Right ventricle myocardium superior (tissue), 1 donor: ENCODE data around the gene SNAPC5. TPM values are rescaled to one million over a fixed set of nuclear protein-coding genes. Genes with fewer than 3 reads are reported as not detected.
"Not testable (repeated sequence)": the region's sequence is repeated elsewhere in the genome, so short reads cannot be mapped to it uniquely, and the experiment has no call there.

ENCODE experiments used
- ATAC-seq: fragments of 200-7000 bp; cut with Tn5 transposase; one replicate; pipeline ENCODE4 v1.9.1; 2020; ENCODE audit warnings: mild to moderate bottlenecking; ENCODE audit not compliant: poor library complexity
- DNase-seq: peaks from one replicate; pipeline ENCODE4 v3.0.0-alpha.2; 2020
- intact Hi-C: fragments of 100-400 bp; cut with DNase I; formaldehyde crosslinking; loops from one replicate; pipeline ENCODE4 v1.11.2; 2022
- long read RNA-seq: library from polyadenylated mRNA; unstranded; transcript quantifications from one replicate; pipeline ENCODE4 v2.0.0, GENCODE V29; 2021
- total RNA-seq: library from RNA; stranded (reverse); fragmentation: NEBNext Ultra II Directional; extraction: Animal tissue kit (Norgen Biotek cat#: 25700); gene quantifications from one replicate; pipeline ENCODE4 v1.2.1, GENCODE V29; 2021
- donor health status: DM: no; HTN: yes; CAD: no; lungs with severe emphysema.

The SNAPC5 gene
- 39.6 TPM for total RNA-seq
- long read RNA-seq, transcript SNAPC5-202 (3 exons, 1,002 nt) = major isoform, 40 of 50 reads
- long read RNA-seq, transcript SNAPC5-206 (3 exons, 1,069 nt) = minor isoform, 5 of 50 reads
- long read RNA-seq, partial matches to known transcripts = 1 of 50 reads
- long read RNA-seq, other reads (novel, unspliced or antisense) = 0 of 50 reads

DNA sequence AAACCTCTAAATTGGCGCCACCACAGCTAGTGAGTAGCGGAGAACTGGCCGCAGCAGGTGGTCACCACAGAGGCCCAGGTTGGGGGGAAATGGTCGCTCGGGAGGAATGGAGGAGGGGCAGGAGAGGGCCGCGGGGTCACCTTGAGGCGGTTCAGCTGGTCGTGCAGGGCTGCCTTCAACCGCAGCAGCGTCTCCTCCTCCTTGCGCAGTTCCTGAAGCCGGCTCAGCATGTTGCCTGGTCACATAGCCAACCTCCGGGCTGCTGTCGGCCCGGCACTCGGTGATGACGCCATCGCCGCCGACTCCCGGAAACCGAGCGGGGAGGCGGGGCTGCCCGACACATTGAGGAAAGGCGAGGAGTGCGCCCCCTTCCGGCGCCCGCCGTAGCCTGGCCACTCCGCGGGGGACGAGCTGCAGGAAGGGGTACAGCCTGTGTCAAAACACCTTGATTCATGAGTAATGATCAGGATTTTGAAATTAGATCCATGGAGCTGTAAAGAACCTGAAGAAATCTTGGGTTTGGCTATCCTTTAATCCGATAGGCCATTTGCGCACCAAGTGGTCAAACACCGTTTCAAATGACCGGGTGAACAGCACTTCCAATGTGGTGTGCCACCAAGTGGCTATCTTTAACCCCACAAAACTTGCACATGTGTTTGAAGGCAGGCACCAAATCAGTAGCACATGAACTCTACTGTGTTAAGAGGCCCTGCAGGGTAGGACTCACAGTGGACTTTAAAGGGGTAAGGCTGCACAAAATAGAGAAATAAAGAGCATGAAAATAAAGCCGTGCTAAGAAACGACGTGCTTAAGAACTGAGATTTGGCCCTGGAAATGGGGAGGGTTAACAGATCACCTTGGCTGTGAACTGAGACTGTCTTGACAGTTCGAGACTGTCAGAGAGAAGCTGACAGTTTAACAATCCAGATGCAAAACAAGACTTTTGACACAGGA is at the start of gene SNAPC5:
Gene SNAPC5 (minus strand): TSS at position 261 of the 954 bp plus-strand sequence. CDS start 31 bp downstream, at position 230.
- ATAC-seq = peak; percentile 98
- intact Hi-C loops = loop anchor here (2.0 kb wide), 1 partner anchor 111 kb away; the partner anchor contains the start of gene MAP2K1
- DNase-seq = peak; percentile 99

DNA sequence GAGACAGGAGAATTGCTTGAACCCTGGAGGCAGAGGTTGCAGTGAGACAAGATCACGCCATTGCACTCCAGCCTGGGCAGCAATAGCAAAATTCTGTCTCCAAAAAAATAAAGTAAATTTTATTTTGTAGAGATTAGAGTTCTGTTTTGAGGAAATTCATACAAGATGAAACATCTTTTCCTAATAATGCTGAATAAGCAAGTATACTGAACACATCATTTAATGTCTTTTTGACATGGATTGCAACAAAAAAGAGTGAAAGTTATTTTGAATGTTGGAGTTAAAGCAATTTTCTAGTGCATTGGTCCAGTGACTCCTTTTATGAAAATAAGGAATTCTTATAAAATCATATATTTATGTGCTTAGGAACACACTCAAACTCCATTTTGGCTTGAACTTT is 47.7 kb upstream of the SNAPC5 start:
- DNase-seq (no peak), ATAC-seq (no peak)
- intact Hi-C loops = no loop called here

DNA sequence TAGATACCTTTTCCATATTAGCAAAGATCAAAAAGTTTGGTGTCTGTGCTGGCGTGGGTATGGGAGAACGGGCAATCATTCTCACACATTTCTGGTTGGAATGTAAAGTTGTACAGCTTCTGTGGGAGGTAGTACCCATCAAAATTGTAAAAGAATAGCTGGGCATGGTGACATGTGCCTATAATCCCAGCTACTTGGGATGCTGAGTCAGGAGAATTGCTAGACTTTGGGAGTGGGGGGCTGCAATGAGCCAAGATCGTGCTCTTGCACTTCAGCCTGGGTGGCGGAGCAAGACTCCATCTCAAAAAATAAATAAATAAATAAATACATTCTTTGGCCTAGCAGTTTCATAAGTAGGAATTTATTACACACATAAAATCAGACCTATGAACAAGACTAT is 45.3 kb upstream of the SNAPC5 start:
- DNase-seq = no peak
- intact Hi-C loops = no loop called here
- ATAC-seq = no peak

- DNase-seq (no peak), ATAC-seq (no peak)
- intact Hi-C loops = no loop called here
Observed at GRCh38 chr15:66535056-66535455, 37.5 kb upstream of the SNAPC5 start.

DNA sequence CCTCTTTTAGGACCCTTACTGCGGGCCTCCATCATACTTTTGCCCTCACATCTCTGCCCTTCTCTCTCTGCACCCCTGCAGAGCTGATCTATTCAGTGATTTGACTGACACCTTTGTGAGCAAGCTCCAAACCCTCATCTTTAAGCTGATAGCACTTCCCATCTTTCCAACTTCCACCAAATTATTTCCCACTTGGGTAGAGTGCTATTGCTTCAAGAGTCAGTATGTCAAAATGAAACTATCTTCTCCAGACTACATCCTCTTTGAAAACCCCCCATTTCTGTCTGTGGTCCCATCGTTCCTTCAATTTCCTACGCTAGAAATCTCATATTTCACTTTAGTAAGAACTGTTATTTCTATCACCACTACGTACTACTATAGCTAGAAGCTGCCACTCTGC is 27.3 kb upstream of the SNAPC5 start:
- no peak for DNase-seq
- intact Hi-C loops = no loop called here
- ATAC-seq = no peak

- intact Hi-C loops = no loop called here
- ATAC-seq = no peak
- no peak for DNase-seq
Observed at GRCh38 chr15:66523926-66524325, 26.4 kb upstream of the SNAPC5 start.

DNA sequence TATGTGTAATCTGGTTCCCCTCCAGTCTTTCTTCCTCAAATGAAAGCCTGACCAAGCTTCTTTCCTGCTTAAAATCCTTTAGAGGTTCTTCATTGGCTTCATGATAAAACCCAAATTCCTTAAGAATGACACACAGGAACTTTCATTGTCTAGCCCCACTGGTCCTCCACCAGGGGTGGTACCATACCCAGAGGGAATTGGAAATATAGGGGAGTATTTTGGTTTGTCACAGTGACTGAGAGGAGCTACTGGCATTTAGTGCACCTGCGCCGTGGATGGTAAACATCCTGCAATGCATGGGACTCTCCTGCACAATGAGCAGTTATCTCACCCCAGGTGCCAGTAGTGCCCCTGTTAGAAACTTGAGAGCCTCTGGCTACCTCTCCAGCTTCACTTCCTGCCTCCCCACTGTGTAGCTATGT is 18.4 kb upstream of the SNAPC5 start:
- no peak for ATAC-seq
- DNase-seq = no peak
- intact Hi-C loops = no loop called here

DNA sequence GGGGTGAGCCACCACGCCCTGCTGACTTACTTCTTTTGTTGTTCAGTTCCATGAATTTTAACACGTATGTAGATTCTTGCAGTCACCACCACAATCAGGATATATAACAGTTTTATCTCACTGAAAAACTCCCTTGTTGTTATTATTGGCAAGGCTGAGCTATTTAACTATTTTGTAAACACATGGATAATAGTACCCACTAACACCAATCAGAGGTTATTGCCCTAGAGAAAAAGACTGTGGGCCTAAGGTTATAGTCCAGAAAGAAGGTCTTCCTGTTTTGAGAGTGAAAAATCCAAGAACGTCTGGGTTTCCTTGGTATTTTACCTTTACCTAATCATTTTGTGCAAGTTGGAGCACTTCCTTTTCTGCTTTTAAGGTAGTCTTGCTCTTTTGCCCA is 17.0 kb upstream of the SNAPC5 start:
- no peak for ATAC-seq
- intact Hi-C loops = no loop called here
- DNase-seq = no peak

- DNase-seq = no peak
- intact Hi-C loops = no loop called here
- ATAC-seq = no peak
Observed at GRCh38 chr15:66508293-66508883, 10.8 kb upstream of the SNAPC5 start.

DNA sequence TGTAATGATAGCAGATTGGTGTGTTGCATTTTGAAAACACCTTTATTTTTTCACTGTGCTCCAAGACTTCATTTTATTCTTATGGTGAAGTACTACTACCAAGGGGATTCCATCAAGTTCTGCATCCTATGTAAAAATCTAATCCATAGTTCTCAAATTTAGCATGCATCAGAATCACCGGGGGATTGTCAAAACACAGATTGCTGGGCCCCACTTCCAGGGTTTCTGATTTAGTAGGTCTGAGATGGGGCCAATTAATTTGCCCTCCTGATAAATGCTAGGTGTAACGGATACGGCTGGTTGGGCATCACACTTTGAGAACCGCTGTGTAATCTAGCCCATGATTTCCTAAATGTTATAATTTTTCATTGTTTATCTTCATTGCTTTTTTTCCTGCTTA is 8.3 kb upstream of the SNAPC5 start:
- DNase-seq (no peak), ATAC-seq (no peak)
- intact Hi-C loops = no loop called here

- no peak for ATAC-seq
- DNase-seq = no peak
- intact Hi-C loops = no loop called here
Observed at GRCh38 chr15:66505430-66505811, 7.9 kb upstream of the SNAPC5 start.

- peak; percentile 89 for DNase-seq
- intact Hi-C loops = no loop called here
- ATAC-seq = peak; percentile 97
Observed at GRCh38 chr15:66504563-66505429, 7.2 kb upstream of the SNAPC5 start, which contains the start of the genes RPL4 and ZWILCH. TSS of gene RPL4 (minus strand) at chr15:66504855. CDS start at chr15:66504790, 65 bp downstream. TSS of gene ZWILCH (plus strand) at chr15:66505326. CDS start at chr15:66505339, 13 bp downstream.

- intact Hi-C loops = no loop called here
- DNase-seq = no peak
- ATAC-seq = no peak
Observed at GRCh38 chr15:66503780-66504562, 6.4 kb upstream of the SNAPC5 start.

DNA sequence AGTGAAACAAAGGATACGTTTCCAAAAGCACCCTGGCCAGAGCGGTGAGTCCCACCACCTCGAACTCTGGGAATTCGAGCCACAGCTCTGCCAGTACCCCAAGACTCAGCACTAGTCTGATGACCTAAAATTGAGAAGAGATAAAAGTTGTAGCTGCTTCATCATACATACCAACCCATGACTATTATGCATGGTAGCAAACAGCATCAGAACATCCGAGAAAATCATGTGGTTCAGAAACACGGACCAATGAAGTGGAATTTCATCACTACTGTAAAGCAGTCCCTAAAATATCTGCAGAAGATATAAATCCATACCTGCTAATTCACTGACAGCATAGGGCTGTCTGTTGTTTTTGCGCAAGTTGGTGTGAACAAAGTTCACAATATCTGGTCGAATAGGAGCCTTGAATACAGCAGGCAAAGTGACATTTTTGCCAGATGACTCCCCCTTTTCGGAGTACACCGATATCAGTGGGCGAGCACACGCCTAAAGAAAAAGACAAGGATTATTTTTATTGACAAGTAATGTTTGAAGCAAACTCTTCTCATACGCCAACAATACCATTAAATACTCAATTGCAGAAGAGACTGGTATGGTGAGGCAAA is 5.6 kb upstream of the SNAPC5 start:
- ATAC-seq, DNase-seq, intact Hi-C loops: not testable (repeated sequence)

DNA sequence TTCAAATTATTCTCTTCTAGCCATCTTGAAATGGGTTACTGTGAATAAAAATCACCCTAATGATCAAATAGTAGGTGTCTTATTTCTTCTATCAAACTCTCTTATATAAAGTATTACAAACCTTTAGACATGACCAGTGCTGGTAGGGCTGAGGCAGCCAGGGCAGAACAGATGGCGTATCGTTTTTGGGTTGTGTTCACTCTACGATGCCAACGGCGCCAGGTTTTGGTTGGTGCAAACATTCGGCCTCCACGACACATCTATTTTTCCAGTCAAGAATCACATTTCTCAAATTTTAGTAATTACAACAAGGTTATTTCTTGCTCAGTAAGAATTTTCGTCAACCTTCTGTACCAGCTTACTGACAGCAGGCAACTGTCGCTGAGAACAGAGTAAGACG is 4.9 kb upstream of the SNAPC5 start:
- DNase-seq (no peak), ATAC-seq (no peak)
- intact Hi-C loops = no loop called here

- ATAC-seq, DNase-seq, intact Hi-C loops: not testable (repeated sequence)
Observed at GRCh38 chr15:66500346-66500745, 2.8 kb upstream of the SNAPC5 start.
